Heart left ventricle (tissue), 16 donors: ENCODE measurements around the gene MACF1. TPM values are rescaled to one million over a fixed set of nuclear protein-coding genes. Genes with fewer than 3 reads are reported as not detected.

Experiments used
- ATAC-seq, 4 donors: fragments of 200-7000 bp; cut with Tn5 transposase; one replicate each; pipeline ENCODE4 v1.9.1; 2020 to 2022; ENCODE audit warnings: moderate library complexity in 4 of 4, mild to moderate bottlenecking in 3 of 4, moderate number of reproducible peaks in 1 of 4
- DNase-seq, 5 donors: peaks; one replicate each; pipeline ENCODE4 v3.0.0-alpha.2; 2020
- H3K27ac ChIP-seq, 12 donors: fragments of 200-600 bp; sonication (generic) in 4 of 12; one replicate each; pipeline versions ENCODE4 v1.5.0 to v1.8.0; 2016 to 2022; ENCODE audit warnings: mild to moderate bottlenecking in 2 of 12
- H3K27me3 ChIP-seq, 9 donors: fragments of 200-600 bp; sonication (generic) in 2 of 9; one replicate each; pipeline versions ENCODE4 v1.5.1 to v1.8.0; 2016 to 2022; ENCODE audit warnings: mild to moderate bottlenecking in 3 of 9
- H3K36me3 ChIP-seq, 9 donors: fragments of 200-600 bp; sonication (generic) in 2 of 9; one replicate each; pipeline versions ENCODE4 v1.5.0 to v1.8.0; 2018 to 2022; ENCODE audit warnings: mild to moderate bottlenecking in 2 of 9
- H3K4me1 ChIP-seq, 12 donors: fragments of 200-600 bp; sonication (generic) in 4 of 12; one replicate each; pipeline versions ENCODE4 v1.5.0 to v1.8.0; 2016 to 2022; ENCODE audit warnings: mild to moderate bottlenecking in 3 of 12
- H3K4me3 ChIP-seq, 12 donors: fragments of 200-600 bp; sonication (generic) in 4 of 12; one replicate each; pipeline versions ENCODE4 v1.5.0 to v1.8.0; 2017 to 2022; ENCODE audit warnings: mild to moderate bottlenecking in 9 of 12, moderate library complexity in 4 of 12
- H3K9me3 ChIP-seq, 12 donors: fragments of 200-600 bp; sonication (generic) in 4 of 12; one replicate each; pipeline versions ENCODE4 v1.5.0 to v1.8.0; 2016 to 2022; ENCODE audit warnings: mild to moderate bottlenecking in 1 of 12
- POLR2A ChIP-seq, 2 donors: fragments of 450-650 bp; IDR thresholded peaks; one replicate each; pipeline ENCODE4 v1.6.1; 2017; ENCODE audit warnings: antibody characterized with exemption in 2 of 2, mild to moderate bottlenecking in 2 of 2, moderate library complexity in 2 of 2
- WGBS, 4 donors: extraction: QIAGEN DNeasy Blood & Tissue Kit in 2 of 4; methylation state at CpG; one replicate each; pipeline versions ENCODE4 v1.1.5 to v1.1.7; 2013 to 2018; 5-methylcytosine and 5-hydroxymethylcytosine counted together
- intact Hi-C, 10 donors: fragments of 100-400 bp; cut with DNase I; formaldehyde crosslinking; loops; one replicate each; pipeline versions ENCODE4 v1.11.1 to v1.14.2; 2022
- polyA plus RNA-seq, 2 donors: library from polyadenylated mRNA; stranded (reverse); fragments of 200-250 nt; gene quantifications; one replicate each; pipeline ENCODE4 v1.2.3, GENCODE V29; 2013
- total RNA-seq, 9 donors: library from RNA; depleted of rRNA in 2 of 9; stranded (reverse); fragments of >200 nt in 2 of 9; fragmentation: NEBNext Ultra II Directional in 3 of 9; extraction: Animal tissue kit (Norgen Biotek cat#: 25700) in 3 of 9; gene quantifications; one replicate each; pipeline versions ENCODE4 v1.1.0 to v1.2.4, GENCODE V29; 2016 to 2023
- TF ChIP-seq, protein P1 (sequence below), 12 donors: fragments of 200-600 bp; sonication (generic) in 4 of 12; IDR thresholded peaks; one replicate each; pipeline versions ENCODE4 v1.5.0 to v1.8.0; 2018 to 2022; ENCODE audit warnings: antibody characterized with exemption in 12 of 12, mild to moderate bottlenecking in 5 of 12
- donor health status: ischemic (EF 13 %, LVEDD 7.1; RV severe dilation, severe dysfunction).
- donor health status: healthy with polysubstance abuse.
- donor health status: DM: no; HTN: yes; CAD: no.
- donor health status: DM: no; HTN: no; CAD: no.
- donor health status: ischemic (EF 25% LVEDD 6.9; RV normal size, moderate dysfunction).
- donor health status: ischemic (EF 25% LVEDD 5.7; RV mildly dilated, moderate dysfunction).
- donor health status: healthy.
- donor health status: DM: yes; HTN: yes; CAD: no.
- donor health status: ischemic (EF 35%, LVEDD 5.7; RV mildly dilated, moderate dysfunction).
- donor health status: nonischemic (EF 11% LVEDD 7.7; RV severe dilation, severe dysfunction).
- donor health status: DM: yes; HTN: yes; CAD: no.
- donor health status: PGD.
- donor health status: ischemic (EF 29% LVEDD 5.4; RV normal size, mild dysfunction).
- donor health status: nonischemic (EF 23%, LVEDD 6.1; RV moderate dilation, normal function).

Gene MACF1
- total and polyA plus RNA-seq, 11 donors: 102 to 436 (median 251) TPM

GRCh38 chr1:39418236-39418635 lies 213.7 kb downstream of the MACF1 start:
- Histone ChIP-seq H3K27me3 (no peaks in the 10 kb centered on the region), H3K4me3 (no peak overlapping the region), H3K4me1 (peaks cover 7 to 77% (median 33%) of the 10 kb centered on the region in 12 donors), H3K36me3 (peaks cover 0 to 46% (median 26%) of the 10 kb centered on the region in 9 donors), H3K27ac (no peak overlapping the region), H3K9me3 (no peaks in the 10 kb centered on the region)
- TF ChIP-seq, protein P1, sequence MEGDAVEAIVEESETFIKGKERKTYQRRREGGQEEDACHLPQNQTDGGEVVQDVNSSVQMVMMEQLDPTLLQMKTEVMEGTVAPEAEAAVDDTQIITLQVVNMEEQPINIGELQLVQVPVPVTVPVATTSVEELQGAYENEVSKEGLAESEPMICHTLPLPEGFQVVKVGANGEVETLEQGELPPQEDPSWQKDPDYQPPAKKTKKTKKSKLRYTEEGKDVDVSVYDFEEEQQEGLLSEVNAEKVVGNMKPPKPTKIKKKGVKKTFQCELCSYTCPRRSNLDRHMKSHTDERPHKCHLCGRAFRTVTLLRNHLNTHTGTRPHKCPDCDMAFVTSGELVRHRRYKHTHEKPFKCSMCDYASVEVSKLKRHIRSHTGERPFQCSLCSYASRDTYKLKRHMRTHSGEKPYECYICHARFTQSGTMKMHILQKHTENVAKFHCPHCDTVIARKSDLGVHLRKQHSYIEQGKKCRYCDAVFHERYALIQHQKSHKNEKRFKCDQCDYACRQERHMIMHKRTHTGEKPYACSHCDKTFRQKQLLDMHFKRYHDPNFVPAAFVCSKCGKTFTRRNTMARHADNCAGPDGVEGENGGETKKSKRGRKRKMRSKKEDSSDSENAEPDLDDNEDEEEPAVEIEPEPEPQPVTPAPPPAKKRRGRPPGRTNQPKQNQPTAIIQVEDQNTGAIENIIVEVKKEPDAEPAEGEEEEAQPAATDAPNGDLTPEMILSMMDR (IDR thresholded peaks at IDR 0.05): no peak
- TF ChIP-seq POLR2A (IDR thresholded peaks at IDR 0.05): no peak
- WGBS, 4 donors: 84 to 91% (median 86%) methylated on average over 4 of the region's 4 CpGs
- DNase-seq (no peak), ATAC-seq (no peak)
- intact Hi-C loops: loop anchor here in 2 of 10 donors (5.0 to 10.0 kb wide), 3 partner anchors 41 to 213 kb away; partner anchors contain the start of gene MACF1 (in 1 of the 2)

- H3K27me3 ChIP-seq: no peaks in the 10 kb centered on the region
- DNase-seq (no peak), ATAC-seq (no peak)
- H3K27ac ChIP-seq: no peak overlapping the region
- peaks cover 0 to 66% (median 25%) of the 10 kb centered on the region in 12 donors for H3K4me1 ChIP-seq
- H3K36me3 ChIP-seq: peaks cover 0 to 61% (median 48%) of the 10 kb centered on the region in 9 donors
- intact Hi-C loops: loop anchor here in 2 of 10 donors (10.0 kb wide), 1 partner anchor 46 kb away; no protein-coding TSS in a partner anchor
- no peaks in the 10 kb centered on the region for H3K9me3 ChIP-seq
- TF ChIP-seq, protein P1 (IDR thresholded peaks at IDR 0.05): no peak
- TF ChIP-seq POLR2A (IDR thresholded peaks at IDR 0.05): no peak
- H3K4me3 ChIP-seq: no peak overlapping the region
Observed at GRCh38 chr1:39420493-39420892, 216.0 kb downstream of the MACF1 start.

GRCh38 chr1:39422614-39423013 lies 218.1 kb downstream of the MACF1 start:
- intact Hi-C loops: loop anchor here in 2 of 10 donors (10.0 kb wide), 1 partner anchor 48 kb away; no protein-coding TSS in a partner anchor
- H3K9me3 ChIP-seq: no peaks in the 10 kb centered on the region
- no peak for TF ChIP-seq POLR2A (IDR thresholded peaks at IDR 0.05)
- TF ChIP-seq, protein P1 (IDR thresholded peaks at IDR 0.05): no peak
- no peaks in the 10 kb centered on the region for H3K27me3 ChIP-seq
- no peak for ATAC-seq
- H3K4me1 ChIP-seq: peaks cover 0 to 66% (median 23%) of the 10 kb centered on the region in 12 donors
- no peak overlapping the region for H3K4me3 ChIP-seq
- WGBS, 4 donors: 91 to 96% (median 93%) methylated on average over 4 of the region's 4 CpGs
- no peak for DNase-seq
- H3K36me3 ChIP-seq: peaks cover 0 to 74% (median 58%) of the 10 kb centered on the region in 9 donors
- H3K27ac ChIP-seq: no peak overlapping the region

DNA sequence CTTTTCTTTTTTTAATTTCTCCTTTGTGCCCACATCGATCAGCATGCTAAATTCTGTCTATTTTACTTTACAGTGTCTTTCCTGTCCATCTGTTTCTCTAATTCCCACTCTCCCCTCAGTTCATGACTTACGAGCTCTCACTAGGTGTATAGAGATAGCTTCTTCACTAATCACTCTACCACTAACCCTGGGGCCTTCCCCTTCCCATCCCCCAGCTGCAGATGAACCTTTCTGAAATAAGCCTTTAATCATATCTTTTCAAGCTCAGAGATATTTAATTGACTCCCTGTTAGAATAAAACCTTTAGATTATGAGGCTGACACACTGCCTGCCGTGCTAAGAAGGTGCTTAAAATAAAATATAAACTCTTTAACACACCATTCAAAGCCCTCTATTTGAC lies 220.7 kb downstream of the MACF1 start:
- no peak for DNase-seq
- TF ChIP-seq, protein P1 (IDR thresholded peaks at IDR 0.05): no peak
- TF ChIP-seq POLR2A (IDR thresholded peaks at IDR 0.05): no peak
- intact Hi-C loops: loop anchor here in 2 of 10 donors (10.0 kb wide), 1 partner anchor 50 kb away; no protein-coding TSS in a partner anchor
- Histone ChIP-seq H3K4me1 (peaks cover 0 to 51% (median 24%) of the 10 kb centered on the region in 12 donors), H3K9me3 (no peaks in the 10 kb centered on the region), H3K36me3 (peaks cover 0 to 96% (median 82%) of the 10 kb centered on the region in 9 donors), H3K27me3 (no peaks in the 10 kb centered on the region), H3K4me3 (no peak overlapping the region), H3K27ac (no peak overlapping the region)
- ATAC-seq: no peak
- WGBS, 4 donors: 69 to 75% (median 72%) methylated on average over 3 of the region's 3 CpGs
